H9 (cell line): ENCODE measurements around the gene EPYC. TPM values are rescaled to one million over a fixed set of nuclear protein-coding genes. Genes with fewer than 3 reads are reported as not detected.

ENCODE experiments used
- DNase-seq: peaks from one replicate; pipeline ENCODE4 v3.0.0-alpha.2; 2017
- H2AFZ ChIP-seq: one replicate; pipeline ENCODE4 v1.6.1; 2013; ENCODE audit warnings: mild to moderate bottlenecking, low read length, control low read depth, moderate library complexity
- H2AK5ac ChIP-seq: 2 replicates; pipeline ENCODE4 v1.6.1; 2013; ENCODE audit warnings: low read length, control low read depth, mixed read lengths; ENCODE audit not compliant: insufficient read length
- H2BK120ac ChIP-seq: one replicate; pipeline ENCODE4 v1.6.1; 2013; ENCODE audit warnings: low read depth, mild to moderate bottlenecking, low read length, control low read depth, inconsistent platforms; ENCODE audit not compliant: poor library complexity, severe bottlenecking
- H2BK12ac ChIP-seq: 2 replicates; pipeline ENCODE4 v1.6.1; 2013; ENCODE audit warnings: low read length, control low read depth, mixed read lengths, low read depth; ENCODE audit not compliant: insufficient read length
- H2BK15ac ChIP-seq: 2 replicates; pipeline ENCODE4 v1.6.1; 2013; ENCODE audit warnings: low read depth, low read length, control low read depth
- H2BK20ac ChIP-seq: one replicate; pipeline ENCODE4 v1.6.1; 2013; ENCODE audit warnings: low read depth, mild to moderate bottlenecking, low read length, control low read depth, inconsistent platforms; ENCODE audit not compliant: poor library complexity, severe bottlenecking
- H2BK5ac ChIP-seq: 2 replicates; pipeline ENCODE4 v1.6.1; 2013; ENCODE audit warnings: low read length, control low read depth, mixed read lengths; ENCODE audit not compliant: insufficient read length
- H3K14ac ChIP-seq: 2 replicates; pipeline ENCODE4 v1.6.1; 2013; ENCODE audit warnings: low read length, control low read depth; ENCODE audit not compliant: insufficient read depth
- H3K18ac ChIP-seq: 2 replicates; pipeline ENCODE4 v1.6.1; 2013; ENCODE audit warnings: low read depth, mild to moderate bottlenecking, mixed read lengths, low read length, control low read depth; ENCODE audit not compliant: insufficient read length
- H3K23ac ChIP-seq: 2 replicates; pipeline ENCODE4 v1.6.1; 2013; ENCODE audit warnings: low read length, control low read depth, mixed read lengths, low read depth; ENCODE audit not compliant: insufficient read length
- H3K23me2 ChIP-seq: 2 replicates; pipeline ENCODE4 v1.6.1; 2013; ENCODE audit warnings: low read depth, mild to moderate bottlenecking, mixed read lengths, low read length, control low read depth; ENCODE audit not compliant: insufficient read length, poor library complexity, severe bottlenecking
- H3K27ac ChIP-seq: 2 replicates; pipeline ENCODE4 v1.5.1; 2013; ENCODE audit warnings: low read length, control low read depth, mixed read lengths, low read depth; ENCODE audit not compliant: insufficient read length
- H3K27me3 ChIP-seq: 2 replicates; pipeline ENCODE4 v1.6.1; 2013; ENCODE audit warnings: low read length, control low read depth, inconsistent platforms; ENCODE audit not compliant: insufficient read depth
- H3K4ac ChIP-seq: 2 replicates; pipeline ENCODE4 v1.6.1; 2013; ENCODE audit warnings: low read depth, mild to moderate bottlenecking, control low read depth, inconsistent platforms, low read length, moderate library complexity
- H3K4me1 ChIP-seq: 2 replicates; pipeline ENCODE4 v1.6.1; 2013; ENCODE audit warnings: low read length, control low read depth, inconsistent platforms; ENCODE audit not compliant: insufficient read depth
- H3K4me2 ChIP-seq: 2 replicates; pipeline ENCODE4 v1.6.1; 2013; ENCODE audit warnings: low read length, control low read depth, mixed read lengths; ENCODE audit not compliant: insufficient read length, insufficient read depth
- H3K56ac ChIP-seq: 2 replicates; pipeline ENCODE4 v1.6.1; 2013; ENCODE audit warnings: low read depth, mild to moderate bottlenecking, mixed read lengths, low read length, control low read depth; ENCODE audit not compliant: insufficient read length
- H3K79me1 ChIP-seq: 2 replicates; pipeline ENCODE4 v1.6.1; 2013; ENCODE audit warnings: low read depth, mild to moderate bottlenecking, moderate library complexity, low read length, control low read depth, inconsistent platforms; ENCODE audit not compliant: insufficient read depth, poor library complexity, severe bottlenecking
- H3K79me2 ChIP-seq: 2 replicates; pipeline ENCODE4 v1.6.1; 2013; ENCODE audit warnings: low read length, control low read depth, inconsistent platforms; ENCODE audit not compliant: insufficient read depth
- H3K9ac ChIP-seq: 2 replicates; pipeline ENCODE4 v1.6.1; 2013; ENCODE audit warnings: low read length, control low read depth, mixed read lengths; ENCODE audit not compliant: insufficient read length; ENCODE audit errors: extremely low read depth
- H3K9me3 ChIP-seq: one replicate; pipeline ENCODE4 v1.6.1; 2013; ENCODE audit warnings: low read depth, low read length, inconsistent platforms; ENCODE audit not compliant: control insufficient read depth
- H3T11ph ChIP-seq: one replicate; pipeline ENCODE4 v1.6.1; 2013; ENCODE audit warnings: mild to moderate bottlenecking, low read length, control low read depth, inconsistent platforms
- H4K20me1 ChIP-seq: one replicate; pipeline ENCODE4 v1.6.1; 2013; ENCODE audit not compliant: control insufficient read depth, insufficient read length, insufficient read depth
- H4K5ac ChIP-seq: 2 replicates; pipeline ENCODE4 v1.6.1; 2013; ENCODE audit warnings: low read depth, mild to moderate bottlenecking, mixed read lengths, low read length, control low read depth; ENCODE audit not compliant: insufficient read length
- H4K8ac ChIP-seq: replicated peaks from 2 replicates; pipeline ENCODE4 v1.6.1; 2013; ENCODE audit warnings: low read length, control low read depth, mixed read lengths, low read depth; ENCODE audit not compliant: insufficient read length
- H4K91ac ChIP-seq: 2 replicates; pipeline ENCODE4 v1.6.1; 2013; ENCODE audit warnings: low read depth, mild to moderate bottlenecking, moderate library complexity, mixed read lengths, low read length, control low read depth; ENCODE audit not compliant: insufficient read length
- H3K27ac Mint-ChIP-seq, 3 experiments: 2 replicates in 2 of 3; 3 replicates in 1 of 3; pipeline ENCODE4 v1.8.0; 2020 to 2021; ENCODE audit warnings: mixed read lengths in 3 of 3, mild to moderate bottlenecking in 1 of 3, moderate library complexity in 1 of 3
- H3K27me3 Mint-ChIP-seq: 2 replicates; pipeline ENCODE4 v1.8.0; 2021; ENCODE audit warnings: low read depth, mild to moderate bottlenecking, moderate library complexity, mixed read lengths
- H3K36me3 Mint-ChIP-seq, 3 experiments: 2 replicates in 2 of 3; 3 replicates in 1 of 3; pipeline ENCODE4 v1.8.0; 2020 to 2021; ENCODE audit warnings: low read depth in 3 of 3, mixed read lengths in 3 of 3; ENCODE audit not compliant: insufficient read depth in 1 of 3
- H3K4me1 Mint-ChIP-seq, 2 experiments: 2 replicates each; pipeline ENCODE4 v1.8.0; 2020; ENCODE audit warnings: mixed read lengths in 2 of 2
- H3K4me3 Mint-ChIP-seq, 2 experiments: 2 replicates in 1 of 2; 3 replicates in 1 of 2; pipeline ENCODE4 v1.8.0; 2020 to 2021; ENCODE audit warnings: mild to moderate bottlenecking in 2 of 2, mixed read lengths in 2 of 2, moderate library complexity in 1 of 2
- H3K9me3 Mint-ChIP-seq, 2 experiments: 2 replicates in 1 of 2; 3 replicates in 1 of 2; pipeline ENCODE4 v1.8.0; 2020; ENCODE audit warnings: mild to moderate bottlenecking in 2 of 2, mixed read lengths in 2 of 2, moderate library complexity in 1 of 2
- CTCF ChIP-seq: fragments of 200-600 bp; sonication (generic); conservative IDR thresholded peaks from 3 replicates; pipeline ENCODE4 v1.8.0; 2021; ENCODE audit warnings: antibody characterized with exemption, mild to moderate bottlenecking
- WGBS: extraction: QIAGEN DNeasy Blood & Tissue Kit; methylation state at CpG from one replicate; pipeline ENCODE4 v1.1.7; 2013; ENCODE audit warnings: missing lambda C conversion rate, low lambda C conversion rate, mixed read lengths; ENCODE audit not compliant: insufficient read length; ENCODE audit errors: extremely low coverage; 5-methylcytosine and 5-hydroxymethylcytosine counted together
- total RNA-seq: library from RNA; stranded (reverse); gene quantifications from 2 replicates; pipeline ENCODE4 v1.2.1, GENCODE V29; 2021

Gene EPYC
- total RNA-seq, 1 experiment from 2014 or later = not detected

GRCh38 chr12:90937651-90938050 lies 67.1 kb downstream of the EPYC start:
- H2BK120ac ChIP-seq = no peak overlapping the region
- H3K27me3 Mint-ChIP-seq = no peaks in the 10 kb centered on the region
- H3K4me1 ChIP-seq = no peaks in the 10 kb centered on the region
- H3K4ac ChIP-seq = no peak overlapping the region
- no peak overlapping the region for H2AFZ ChIP-seq
- H2BK20ac ChIP-seq = no peak overlapping the region
- H3K27ac Mint-ChIP-seq = no peak overlapping the region
- no peak overlapping the region for H2BK15ac ChIP-seq
- H3K18ac ChIP-seq = no peak overlapping the region
- H2BK12ac ChIP-seq = no peak overlapping the region
- no peaks in the 10 kb centered on the region for H3K23me2 ChIP-seq
- H3K79me2 ChIP-seq = no peaks in the 10 kb centered on the region
- H3K36me3 Mint-ChIP-seq = no peaks in the 10 kb centered on the region
- WGBS = no CpG with 5 or more reads among the region's 2 CpGs
- H3K9me3 Mint-ChIP-seq = no peaks in the 10 kb centered on the region
- H3K14ac ChIP-seq = no peak overlapping the region
- no peak overlapping the region for H3K27ac ChIP-seq
- TF ChIP-seq CTCF = no peak
- H4K91ac ChIP-seq = no peak overlapping the region
- no peak for DNase-seq
- H3K27me3 ChIP-seq = no peaks in the 10 kb centered on the region
- no peak overlapping the region for H3K9ac ChIP-seq
- H3K4me1 Mint-ChIP-seq = no peaks in the 10 kb centered on the region
- no peak overlapping the region for H3T11ph ChIP-seq
- H2AK5ac ChIP-seq = no peak overlapping the region
- no peak overlapping the region for H3K56ac ChIP-seq
- no peak overlapping the region for H4K8ac ChIP-seq
- no peaks in the 10 kb centered on the region for H3K79me1 ChIP-seq
- H3K9me3 ChIP-seq = no peaks in the 10 kb centered on the region
- H3K23ac ChIP-seq = no peak overlapping the region
- no peaks in the 10 kb centered on the region for H4K20me1 ChIP-seq
- no peak overlapping the region for H3K4me3 Mint-ChIP-seq
- H3K4me2 ChIP-seq = no peak overlapping the region
- H2BK5ac ChIP-seq = no peak overlapping the region
- H4K5ac ChIP-seq = no peak overlapping the region
